Measurements from ENCODE around the gene MRGPRF.

MRGPRF gene

DNA sequence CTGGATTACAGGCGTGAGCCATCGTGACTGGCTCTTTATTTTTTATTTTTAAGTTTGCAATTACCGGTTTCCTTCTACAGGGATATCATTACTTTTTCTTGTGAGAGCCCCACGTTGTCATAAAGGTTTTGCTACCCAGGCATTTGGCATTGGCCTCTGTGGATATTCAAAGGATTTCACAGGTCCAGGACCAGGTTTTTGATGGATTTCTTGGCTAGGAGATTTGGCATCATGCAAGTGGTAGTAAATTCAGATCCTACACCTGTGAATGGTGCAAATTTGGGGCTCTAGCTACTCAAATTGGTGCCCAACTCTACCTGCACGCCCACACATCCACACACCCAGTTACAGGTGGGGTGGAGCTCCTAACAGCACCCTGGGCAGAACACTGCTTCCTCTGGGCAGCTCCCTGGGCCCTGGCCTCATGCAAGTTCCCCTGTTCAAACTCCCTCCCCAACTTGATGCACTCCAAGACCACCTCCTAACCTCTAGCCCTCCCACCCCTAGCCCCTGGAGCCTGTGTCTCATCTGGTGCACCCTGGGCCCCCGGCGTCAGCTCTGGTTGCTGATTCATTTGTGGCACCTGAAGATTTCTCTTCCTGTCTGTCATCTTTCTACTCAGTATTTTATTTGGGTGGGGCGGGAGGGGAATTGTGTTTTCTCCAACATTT lies 23.0 kb downstream of the MRGPRF start:
- TF ChIP-seq, protein P1, sequence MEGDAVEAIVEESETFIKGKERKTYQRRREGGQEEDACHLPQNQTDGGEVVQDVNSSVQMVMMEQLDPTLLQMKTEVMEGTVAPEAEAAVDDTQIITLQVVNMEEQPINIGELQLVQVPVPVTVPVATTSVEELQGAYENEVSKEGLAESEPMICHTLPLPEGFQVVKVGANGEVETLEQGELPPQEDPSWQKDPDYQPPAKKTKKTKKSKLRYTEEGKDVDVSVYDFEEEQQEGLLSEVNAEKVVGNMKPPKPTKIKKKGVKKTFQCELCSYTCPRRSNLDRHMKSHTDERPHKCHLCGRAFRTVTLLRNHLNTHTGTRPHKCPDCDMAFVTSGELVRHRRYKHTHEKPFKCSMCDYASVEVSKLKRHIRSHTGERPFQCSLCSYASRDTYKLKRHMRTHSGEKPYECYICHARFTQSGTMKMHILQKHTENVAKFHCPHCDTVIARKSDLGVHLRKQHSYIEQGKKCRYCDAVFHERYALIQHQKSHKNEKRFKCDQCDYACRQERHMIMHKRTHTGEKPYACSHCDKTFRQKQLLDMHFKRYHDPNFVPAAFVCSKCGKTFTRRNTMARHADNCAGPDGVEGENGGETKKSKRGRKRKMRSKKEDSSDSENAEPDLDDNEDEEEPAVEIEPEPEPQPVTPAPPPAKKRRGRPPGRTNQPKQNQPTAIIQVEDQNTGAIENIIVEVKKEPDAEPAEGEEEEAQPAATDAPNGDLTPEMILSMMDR (IDR thresholded peaks at IDR 0.05; ENCODE audit: extremely low read depth, missing control alignments), result no peak
- no peak for DNase-seq (ENCODE audit: low spot score)

DNA sequence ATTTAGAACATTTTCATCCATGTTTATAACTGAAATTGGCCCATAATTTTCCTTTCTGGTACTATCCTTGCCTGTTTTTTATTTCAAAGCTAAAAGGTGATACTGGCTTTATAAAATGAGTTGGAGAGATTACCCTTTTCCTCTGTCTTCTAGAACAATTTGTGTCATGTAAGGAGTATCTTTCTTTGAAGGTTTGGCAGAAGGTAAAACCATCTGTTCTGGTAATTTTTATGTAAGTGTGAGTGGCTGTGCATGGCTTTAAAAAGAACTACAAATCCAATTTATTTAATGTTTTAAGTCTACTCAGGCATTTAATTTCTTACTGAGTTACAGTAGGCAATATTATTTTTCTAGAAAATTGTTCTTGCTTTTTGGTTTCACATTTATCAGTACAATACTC lies 24.6 kb downstream of the MRGPRF start:
- TF ChIP-seq, protein P1 (IDR thresholded peaks at IDR 0.05; ENCODE audit: extremely low read depth, missing control alignments), result no peak
- no peak for DNase-seq (ENCODE audit: low spot score)

DNA sequence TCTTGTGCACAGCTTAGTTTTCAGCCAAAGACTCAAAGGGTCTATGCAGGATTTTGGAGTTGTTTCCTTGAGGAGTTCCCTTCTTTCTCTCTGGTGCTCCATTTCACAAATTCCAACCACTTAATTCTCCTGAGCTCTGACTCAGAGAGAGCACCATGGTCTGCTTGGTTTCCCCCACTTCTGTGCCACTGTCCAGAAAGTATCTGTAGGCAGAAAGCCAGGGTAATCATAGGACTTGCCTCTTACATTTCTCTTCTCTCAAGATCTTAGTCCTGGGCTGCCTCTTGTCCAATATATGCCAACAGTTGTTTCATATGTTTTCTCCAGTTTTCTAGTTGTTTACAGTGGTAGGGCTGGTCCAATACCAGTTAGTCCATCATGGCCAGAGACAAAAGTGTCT lies 25.8 kb downstream of the MRGPRF start:
- TF ChIP-seq, protein P1 (IDR thresholded peaks at IDR 0.05; ENCODE audit: extremely low read depth, missing control alignments), result no peak
- DNase-seq (ENCODE audit: low spot score), result no peak

DNA sequence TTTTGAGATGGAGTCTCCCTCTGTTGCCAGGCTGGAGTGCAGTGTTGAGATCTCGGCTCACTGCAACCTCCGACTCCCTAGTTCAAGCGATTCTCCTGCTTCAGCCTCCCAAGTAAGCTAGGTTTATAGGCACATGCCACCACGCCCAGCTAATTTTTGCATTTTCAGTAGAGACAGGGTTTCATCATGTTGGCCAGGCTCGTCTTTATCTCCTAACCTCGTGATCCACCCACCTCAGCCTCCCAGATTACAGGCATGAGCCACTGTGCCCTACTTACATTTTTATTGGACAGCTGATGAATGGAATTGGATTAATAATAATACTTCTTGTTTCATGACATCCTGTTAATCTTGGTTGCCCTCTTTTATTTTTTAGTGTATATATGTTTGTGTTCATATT lies 29.2 kb downstream of the MRGPRF start:
- DNase-seq (ENCODE audit: low spot score), result no peak
- TF ChIP-seq, protein P1 (IDR thresholded peaks at IDR 0.05; ENCODE audit: extremely low read depth, missing control alignments), result no peak

DNA sequence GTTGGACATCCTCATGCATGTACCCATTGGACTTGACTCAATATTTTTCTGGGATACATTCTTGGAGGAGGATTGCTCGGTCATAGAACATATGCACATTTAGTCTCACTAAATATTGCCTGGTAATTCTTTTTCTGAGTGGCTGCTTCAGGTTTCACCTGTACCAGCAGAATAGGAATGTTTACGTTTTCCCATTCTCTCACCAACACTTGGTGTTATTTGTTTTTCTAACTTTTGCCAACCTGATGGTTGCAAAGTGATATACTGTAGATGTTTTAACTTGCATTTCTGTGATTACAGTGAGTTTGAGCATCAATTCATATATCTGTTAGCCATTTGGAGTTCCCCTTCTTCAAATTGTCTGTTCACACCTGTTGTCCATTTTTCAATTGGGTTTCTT lies 30.9 kb downstream of the MRGPRF start:
- TF ChIP-seq, protein P1 (IDR thresholded peaks at IDR 0.05; ENCODE audit: extremely low read depth, missing control alignments), result no peak
- no peak for DNase-seq (ENCODE audit: low spot score)

DNA sequence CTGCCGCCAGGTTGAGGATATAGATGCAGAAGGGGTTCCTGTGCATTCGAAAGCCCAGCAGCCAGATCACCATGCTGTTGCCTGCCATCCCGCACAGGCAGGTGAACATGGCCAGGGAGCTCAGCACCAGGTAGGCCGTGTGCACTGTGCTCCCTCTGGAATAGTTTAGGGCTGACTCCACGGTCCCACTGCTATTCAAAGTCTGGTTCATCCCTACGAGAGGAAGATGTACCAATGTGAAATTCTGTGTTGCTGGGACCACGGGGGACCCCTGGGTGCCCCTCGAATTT lies 32.3 kb downstream of the MRGPRF start, which contains the start of gene MRGPRD:
Gene MRGPRD (minus strand): TSS at position 211 of the 290 bp plus-strand sequence. CDS start 0 bp downstream, at position 211.
- no peak for DNase-seq (ENCODE audit: low spot score)

DNA sequence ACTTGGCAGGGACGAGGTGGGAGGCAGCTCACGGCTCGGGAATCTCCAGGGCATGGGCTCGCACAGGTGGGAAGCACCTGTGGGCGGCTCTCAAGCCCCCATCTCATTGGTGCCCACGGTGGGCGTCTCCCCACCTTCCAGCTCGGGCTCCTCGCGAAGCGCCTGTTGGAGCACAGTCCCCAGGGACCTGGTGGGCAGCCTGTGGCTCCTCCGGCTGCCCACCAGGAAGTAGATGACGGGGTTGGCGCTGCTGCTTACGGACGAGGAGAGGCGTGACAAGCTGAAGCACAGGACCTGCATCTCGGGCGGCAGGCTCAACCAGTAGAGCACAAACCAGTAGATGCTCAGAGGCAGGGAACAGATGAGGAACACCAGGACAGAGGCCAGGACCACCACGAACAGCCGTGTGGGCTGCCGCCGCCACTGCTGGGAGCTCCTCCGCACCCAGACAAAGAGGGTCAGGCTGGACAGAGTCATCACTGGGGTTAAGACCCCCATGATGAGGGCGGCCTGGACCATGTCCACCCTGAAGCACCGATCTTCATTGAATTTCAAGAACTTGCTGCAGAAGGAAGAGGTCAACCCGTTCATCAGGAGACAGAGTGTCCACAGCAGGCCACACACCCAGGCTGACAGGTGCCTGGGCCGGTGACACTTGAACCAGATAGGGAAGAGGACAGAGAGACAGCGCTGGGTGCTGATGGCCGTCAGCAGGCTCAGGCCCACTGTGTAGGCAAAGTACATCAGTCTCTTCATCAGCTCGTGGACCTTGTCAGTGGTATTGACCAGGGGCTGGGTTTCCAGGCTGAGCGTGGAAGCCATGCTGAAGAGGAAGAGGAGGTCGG lies 32.9 kb downstream of the MRGPRF start:
- no peak for DNase-seq (ENCODE audit: low spot score)
- TF ChIP-seq, protein P1 (IDR thresholded peaks at IDR 0.05; ENCODE audit: extremely low read depth, missing control alignments), result no peak

More for the DNA sequence above, 32.3 kb downstream of the MRGPRF start, which contains the start of gene MRGPRD:
- TF ChIP-seq, protein P1 (IDR thresholded peaks at IDR 0.05; ENCODE audit: extremely low read depth, missing control alignments), result no peak

Measured in GM20000 (cell line).